Lung (tissue), 12 donors: ENCODE results near the gene METTL1. TPM values are rescaled to one million over a fixed set of nuclear protein-coding genes. Genes with fewer than 3 reads are reported as not detected.

Source experiments
- ATAC-seq: fragments of 200-7000 bp; cut with Tn5 transposase; one replicate; pipeline ENCODE4 v1.9.1; 2020; ENCODE audit warnings: moderate number of reproducible peaks; ENCODE audit not compliant: insufficient read depth, low FRiP score
- DNase-seq, 3 donors: peaks; one replicate each; pipeline ENCODE4 v3.0.0-alpha.2; 2013 to 2017
- H3K27ac ChIP-seq, 2 donors: one replicate each; pipeline ENCODE4 v1.5.1; 2013; ENCODE audit warnings: mild to moderate bottlenecking in 2 of 2, moderate library complexity in 2 of 2, control low read depth in 1 of 2, inconsistent platforms in 1 of 2, low read depth in 1 of 2, low read length in 1 of 2
- H3K27me3 ChIP-seq, 3 donors: one replicate each; pipeline ENCODE4 v1.5.1; 2013; ENCODE audit warnings: low read length in 2 of 3; ENCODE audit not compliant: control insufficient read depth in 3 of 3, insufficient read depth in 3 of 3
- H3K36me3 ChIP-seq, 4 donors: one replicate each; pipeline ENCODE4 v1.5.1; 2013; ENCODE audit warnings: low read length in 4 of 4, mild to moderate bottlenecking in 1 of 4, moderate library complexity in 1 of 4; ENCODE audit not compliant: control insufficient read depth in 4 of 4, insufficient read depth in 4 of 4
- H3K4me1 ChIP-seq, 5 donors: one replicate each; pipeline ENCODE4 v1.5.1; 2013; ENCODE audit warnings: low read length in 5 of 5, mild to moderate bottlenecking in 2 of 5, moderate library complexity in 1 of 5; ENCODE audit not compliant: control insufficient read depth in 5 of 5, insufficient read depth in 5 of 5
- H3K4me3 ChIP-seq: one replicate; pipeline ENCODE4 v1.5.1; 2013; ENCODE audit warnings: mild to moderate bottlenecking, control low read depth, moderate library complexity
- H3K9ac ChIP-seq, 2 donors: one replicate each; pipeline ENCODE4 v1.5.1; 2013; ENCODE audit warnings: low read length in 2 of 2, control low read depth in 1 of 2; ENCODE audit not compliant: insufficient read depth in 1 of 2
- H3K9me3 ChIP-seq, 4 donors: one replicate each; pipeline ENCODE4 v1.5.1; 2013; ENCODE audit warnings: low read length in 3 of 4, mild to moderate bottlenecking in 1 of 4, moderate library complexity in 1 of 4; ENCODE audit not compliant: control insufficient read depth in 4 of 4, insufficient read depth in 3 of 4
- CTCF ChIP-seq: IDR thresholded peaks from 2 replicates; pipeline ENCODE4 v1.5.1; 2012; ENCODE audit warnings: mild to moderate bottlenecking; ENCODE audit errors: control extremely low read depth, extremely low read depth
- WGBS, 2 donors: extraction: QIAGEN DNeasy Blood & Tissue Kit; methylation state at CpG; one replicate each; pipeline ENCODE4 v1.1.7; 2013; 5-methylcytosine and 5-hydroxymethylcytosine counted together
- polyA plus RNA-seq, 2 donors: library from polyadenylated mRNA; stranded (reverse); fragments of 200-250 nt; gene quantifications; one replicate each; pipeline ENCODE4 v1.2.1, GENCODE V29; 2013
- total RNA-seq, 2 donors: library from RNA; depleted of rRNA in 1 of 2; stranded (reverse); fragments of >200 nt in 1 of 2; gene quantifications; one replicate each; pipeline ENCODE4 v1.2.1, GENCODE V29; 2014 to 2021
- donor health status: control.
- donor health status: control.
- donor health status: Bipolar disorder and iron deficiency.
- donor health status: healthy.
- donor health status: DM: yes; HTN: yes; CAD: no.

The METTL1 gene
- total and polyA plus RNA-seq, 4 donors: 2.8 to 35.5 (median 31.6) TPM

- DNase-seq (no peak), ATAC-seq (no peak)
- no peak overlapping the region for H3K27ac ChIP-seq
- peaks cover 0 to 9% (median 6%) of the 10 kb centered on the region in 5 donors for H3K4me1 ChIP-seq
- peaks cover 0 to 79% (median 73%) of the 10 kb centered on the region in 3 donors for H3K27me3 ChIP-seq
- no peak overlapping the region for H3K9ac ChIP-seq
- H3K36me3 ChIP-seq: peaks cover 0 to 1% (median 0%) of the 10 kb centered on the region in 4 donors
- H3K4me3 ChIP-seq: no peak overlapping the region
- no peak for TF ChIP-seq CTCF
- WGBS, 2 donors: 81 to 87% methylated on average over 4 of the region's 4 CpGs
- no peaks in the 10 kb centered on the region for H3K9me3 ChIP-seq
Observed at GRCh38 chr12:57734591-57734990, 37.3 kb downstream of the METTL1 start.

- Histone ChIP-seq H3K9me3 (no peaks in the 10 kb centered on the region), H3K27ac (no peak overlapping the region), H3K4me1 (peaks cover 0 to 9% (median 6%) of the 10 kb centered on the region in 5 donors), H3K36me3 (peaks cover 0 to 2% (median 0%) of the 10 kb centered on the region in 4 donors), H3K27me3 (peaks cover 0 to 77% (median 67%) of the 10 kb centered on the region in 3 donors), H3K9ac (no peak overlapping the region), H3K4me3 (no peak overlapping the region)
- DNase-seq: no peak
- 85 to 87% methylated on average over 6 of the region's 6 CpGs for WGBS, 2 donors
- no peak for TF ChIP-seq CTCF
- ATAC-seq: no peak
Observed at GRCh38 chr12:57733928-57734327, 38.0 kb downstream of the METTL1 start.

GRCh38 chr12:57732726-57733593 is 38.9 kb downstream of the METTL1 start:
- no peak overlapping the region for H3K4me3 ChIP-seq
- peaks cover 0 to 2% (median 0%) of the 10 kb centered on the region in 4 donors for H3K36me3 ChIP-seq
- ATAC-seq (no peak), DNase-seq (no peak)
- H3K9me3 ChIP-seq: no peaks in the 10 kb centered on the region
- TF ChIP-seq CTCF: no peak
- WGBS, 2 donors: 77 to 84% methylated on average over 11 of the region's 11 CpGs
- H3K27me3 ChIP-seq: peaks cover 0 to 78% (median 66%) of the 10 kb centered on the region in 3 donors
- H3K27ac ChIP-seq: no peak overlapping the region
- peaks cover 0 to 9% (median under 1%) of the 10 kb centered on the region in 5 donors for H3K4me1 ChIP-seq
- H3K9ac ChIP-seq: no peak overlapping the region
